ENCODE measurements around the gene MARCHF10.

GRCh38 chr17:62660629-62661118, 147.4 kb downstream of the MARCHF10 start:
- TF ChIP-seq CTCF (IDR thresholded peaks at IDR 0.05; ENCODE audit: extremely low read depth in 1 of 2, insufficient read depth in 1 of 2, low read depth in 1 of 2, low read length in 2 of 2) (no peak), POLR2A (IDR thresholded peaks at IDR 0.05; ENCODE audit: low read depth, low read length) (no peak), MYC (IDR thresholded peaks at IDR 0.05; ENCODE audit: low read depth, low read length) (no peak), MAX (IDR thresholded peaks at IDR 0.05; ENCODE audit: insufficient read depth, insufficient read length) (no peak)
